ENCODE measurements around the gene C4orf50. TPM values are rescaled to one million over a fixed set of nuclear protein-coding genes. Genes with fewer than 3 reads are reported as not detected.

Gene C4orf50
- total RNA-seq, 3 donors from 2014 or later, result 0.07 to 0.73 (median 0.09) TPM

GRCh38 chr4:5984843-5985242 is 33.4 kb downstream of the C4orf50 start:
- no peak overlapping the region for H3K4me3 ChIP-seq
- intact Hi-C loops (cut with DNase I, micrococcal nuclease), result no loop called here
- DNase-seq, result no peak
- H3K36me3 ChIP-seq (ENCODE audit: low read depth), result no peaks in the 10 kb centered on the region
- H3K4me1 ChIP-seq (ENCODE audit: low read depth), result no peaks in the 10 kb centered on the region
- TF ChIP-seq CTCF (IDR thresholded peaks at IDR 0.05), result no peak
- H3K9me3 ChIP-seq, result no peaks in the 10 kb centered on the region
- ATAC-seq, result no peak

- H3K4me3 ChIP-seq, result no peak overlapping the region
- H3K4me1 ChIP-seq (ENCODE audit: low read depth), result no peaks in the 10 kb centered on the region
- H3K9me3 ChIP-seq, result no peaks in the 10 kb centered on the region
- H3K36me3 ChIP-seq (ENCODE audit: low read depth), result no peaks in the 10 kb centered on the region
- intact Hi-C loops (cut with DNase I, micrococcal nuclease), result no loop called here
- DNase-seq (no peak), ATAC-seq (no peak)
- TF ChIP-seq CTCF (IDR thresholded peaks at IDR 0.05), result no peak
Observed at GRCh38 chr4:5982156-5982973, 35.9 kb downstream of the C4orf50 start.

GRCh38 chr4:5980436-5981155 is 37.6 kb downstream of the C4orf50 start:
- Histone ChIP-seq H3K9me3 (no peaks in the 10 kb centered on the region), H3K36me3 (ENCODE audit: low read depth) (no peaks in the 10 kb centered on the region), H3K4me1 (ENCODE audit: low read depth) (no peaks in the 10 kb centered on the region), H3K4me3 (no peak overlapping the region)
- no peak for TF ChIP-seq CTCF (IDR thresholded peaks at IDR 0.05)
- ATAC-seq, result no peak
- DNase-seq, result no peak
- intact Hi-C loops (cut with DNase I, micrococcal nuclease), result no loop called here

GRCh38 chr4:5979981-5980380 is 38.2 kb downstream of the C4orf50 start:
- intact Hi-C loops (cut with DNase I, micrococcal nuclease), result no loop called here
- DNase-seq, result no peak
- ATAC-seq, result no peak
- Histone ChIP-seq H3K4me1 (ENCODE audit: low read depth) (no peaks in the 10 kb centered on the region), H3K36me3 (ENCODE audit: low read depth) (no peaks in the 10 kb centered on the region), H3K9me3 (no peaks in the 10 kb centered on the region), H3K4me3 (no peak overlapping the region)
- no peak for TF ChIP-seq CTCF (IDR thresholded peaks at IDR 0.05)

- no peaks in the 10 kb centered on the region for H3K9me3 ChIP-seq
- H3K36me3 ChIP-seq (ENCODE audit: low read depth), result no peaks in the 10 kb centered on the region
- intact Hi-C loops (cut with DNase I, micrococcal nuclease), result no loop called here
- no peak for ATAC-seq
- H3K4me3 ChIP-seq, result no peak overlapping the region
- TF ChIP-seq CTCF (IDR thresholded peaks at IDR 0.05), result no peak
- no peak for DNase-seq
- no peaks in the 10 kb centered on the region for H3K4me1 ChIP-seq (ENCODE audit: low read depth)
Observed at GRCh38 chr4:5976921-5977320, 41.3 kb downstream of the C4orf50 start.
